ENCODE measurements around the gene CELA3A.
"Not testable (repeated sequence)": the region's sequence is repeated elsewhere in the genome, so short reads cannot be mapped to it uniquely, and the experiment has no call there.

GRCh38 chr1:21996663-21996970 is 4.8 kb upstream of the CELA3A start:
- not testable (repeated sequence) for TF ChIP-seq CREB1 (IDR thresholded peaks at IDR 0.05); CTCF (IDR thresholded peaks at IDR 0.05; ENCODE audit: control extremely low read depth in 1 of 3, insufficient read depth in 1 of 3, low read depth in 1 of 3, low read length in 3 of 3)
